Upper lobe of right lung (tissue), 1 donor: ENCODE data around the gene GSDME. TPM values are rescaled to one million over a fixed set of nuclear protein-coding genes. Genes with fewer than 3 reads are reported as not detected.

Experiments used
- ATAC-seq: fragments of 200-7000 bp; cut with Tn5 transposase; one replicate; pipeline ENCODE4 v1.9.1; 2020; ENCODE audit warnings: mild to moderate bottlenecking, moderate library complexity
- DNase-seq: peaks from one replicate; pipeline ENCODE4 v3.0.0-alpha.2; 2020
- H3K27ac ChIP-seq: fragments of 200-600 bp; one replicate; pipeline ENCODE4 v1.8.0; 2022
- H3K27me3 ChIP-seq: fragments of 200-600 bp; one replicate; pipeline ENCODE4 v1.8.0; 2022; ENCODE audit warnings: mild to moderate bottlenecking
- H3K36me3 ChIP-seq: fragments of 200-600 bp; one replicate; pipeline ENCODE4 v1.8.0; 2022
- H3K4me1 ChIP-seq: fragments of 200-600 bp; one replicate; pipeline ENCODE4 v1.8.0; 2022
- H3K4me3 ChIP-seq: fragments of 200-600 bp; one replicate; pipeline ENCODE4 v1.8.0; 2022; ENCODE audit warnings: mild to moderate bottlenecking
- H3K9me3 ChIP-seq: fragments of 200-600 bp; one replicate; pipeline ENCODE4 v1.8.0; 2022
- CTCF ChIP-seq: fragments of 200-600 bp; IDR thresholded peaks from one replicate; pipeline ENCODE4 v1.8.0; 2022; ENCODE audit warnings: antibody characterized with exemption
- intact Hi-C: fragments of 100-400 bp; cut with DNase I; formaldehyde crosslinking; loops from one replicate; pipeline ENCODE4 v1.11.0; 2022
- total RNA-seq: library from RNA; stranded (reverse); fragmentation: NEBNext Ultra II Directional; extraction: Animal tissue kit (Norgen Biotek cat#: 25700); gene quantifications from one replicate; pipeline ENCODE4 v1.2.1, GENCODE V29; 2021
- donor health status: DM: no; HTN: yes; CAD: no; lungs with severe emphysema.

Gene GSDME
- total RNA-seq, 1 donor from 2014 or later, result 13.4 TPM

- no peaks in the 10 kb centered on the region for H3K36me3 ChIP-seq
- intact Hi-C loops, result no loop called here
- DNase-seq, result no peak
- no peak for TF ChIP-seq CTCF
- H3K4me3 ChIP-seq, result no peak overlapping the region
- ATAC-seq, result no peak
- no peaks in the 10 kb centered on the region for H3K27me3 ChIP-seq
- no peak overlapping the region for H3K27ac ChIP-seq
- H3K4me1 ChIP-seq, result no peaks in the 10 kb centered on the region
- H3K9me3 ChIP-seq, result no peaks in the 10 kb centered on the region
Observed at GRCh38 chr7:24701261-24702235, 55.7 kb downstream of the GSDME start.

- H3K36me3 ChIP-seq, result no peaks in the 10 kb centered on the region
- H3K27ac ChIP-seq, result no peak overlapping the region
- peak; percentile 44 for ATAC-seq
- no peak for TF ChIP-seq CTCF
- H3K27me3 ChIP-seq, result no peaks in the 10 kb centered on the region
- no peak overlapping the region for H3K4me3 ChIP-seq
- no peak for DNase-seq
- no peaks in the 10 kb centered on the region for H3K4me1 ChIP-seq
- H3K9me3 ChIP-seq, result no peaks in the 10 kb centered on the region
- intact Hi-C loops, result no loop called here
Observed at GRCh38 chr7:24700521-24701260, 56.6 kb downstream of the GSDME start.

- no peak overlapping the region for H3K27ac ChIP-seq
- intact Hi-C loops, result no loop called here
- H3K4me1 ChIP-seq, result no peaks in the 10 kb centered on the region
- H3K36me3 ChIP-seq, result no peaks in the 10 kb centered on the region
- H3K9me3 ChIP-seq, result no peaks in the 10 kb centered on the region
- no peak for TF ChIP-seq CTCF
- no peak for ATAC-seq
- no peak overlapping the region for H3K4me3 ChIP-seq
- no peaks in the 10 kb centered on the region for H3K27me3 ChIP-seq
- DNase-seq, result no peak
Observed at GRCh38 chr7:24698531-24699266, 58.6 kb downstream of the GSDME start.

GRCh38 chr7:24697416-24697815 is 59.8 kb downstream of the GSDME start:
- no peak overlapping the region for H3K27ac ChIP-seq
- no peak overlapping the region for H3K4me3 ChIP-seq
- TF ChIP-seq CTCF, result no peak
- H3K27me3 ChIP-seq, result no peaks in the 10 kb centered on the region
- DNase-seq (no peak), ATAC-seq (no peak)
- intact Hi-C loops, result no loop called here
- no peaks in the 10 kb centered on the region for H3K9me3 ChIP-seq
- no peaks in the 10 kb centered on the region for H3K36me3 ChIP-seq
- no peaks in the 10 kb centered on the region for H3K4me1 ChIP-seq

GRCh38 chr7:24692592-24692991 is 64.7 kb downstream of the GSDME start:
- no peaks in the 10 kb centered on the region for H3K36me3 ChIP-seq
- DNase-seq (no peak), ATAC-seq (no peak)
- no peak overlapping the region for H3K4me3 ChIP-seq
- no peaks in the 10 kb centered on the region for H3K9me3 ChIP-seq
- no peak overlapping the region for H3K27ac ChIP-seq
- TF ChIP-seq CTCF, result no peak
- no peaks in the 10 kb centered on the region for H3K27me3 ChIP-seq
- intact Hi-C loops, result no loop called here
- no peaks in the 10 kb centered on the region for H3K4me1 ChIP-seq
